IMR-90 (cell line): ENCODE data around the gene MTMR11.

Source experiments
- BHLHE40 ChIP-seq: fragments of 150-350 bp; IDR thresholded peaks from 2 replicates; pipeline ENCODE4 v1.6.1; 2016; ENCODE audit warnings: mild to moderate bottlenecking, low read depth, low read length
- CEBPB ChIP-seq: IDR thresholded peaks from 2 replicates; pipeline ENCODE4 v1.6.1; 2012; ENCODE audit warnings: low read depth, low read length, improper control_type of control experiment
- MAFK ChIP-seq: IDR thresholded peaks from 2 replicates; pipeline ENCODE4 v1.6.1; 2012; ENCODE audit warnings: low read depth, low read length, improper control_type of control experiment
- MXI1 ChIP-seq: IDR thresholded peaks from 2 replicates; pipeline ENCODE4 v1.6.1; 2012; ENCODE audit warnings: low read depth, mild to moderate bottlenecking, low read length, moderate library complexity, borderline replicate concordance
- POLR2A ChIP-seq: IDR thresholded peaks from 2 replicates; pipeline ENCODE4 v1.6.1; 2012; ENCODE audit warnings: mild to moderate bottlenecking, low read depth, low read length
- RAD21 ChIP-seq: IDR thresholded peaks from 2 replicates; pipeline ENCODE4 v1.6.1; 2012; ENCODE audit warnings: low read length, improper control_type of control experiment
- TF ChIP-seq, protein P1 (sequence below): conservative IDR thresholded peaks from 2 replicates; pipeline ENCODE4 v1.5.1; 2012; ENCODE audit warnings: mild to moderate bottlenecking, low read depth, low read length, improper control_type of control experiment
- TF ChIP-seq, protein P2 (sequence below): fragments of 150-350 bp; IDR thresholded peaks from 2 replicates; pipeline ENCODE4 v1.6.1; 2016; ENCODE audit warnings: low read depth, mild to moderate bottlenecking, low read length, moderate library complexity, borderline replicate concordance

DNA sequence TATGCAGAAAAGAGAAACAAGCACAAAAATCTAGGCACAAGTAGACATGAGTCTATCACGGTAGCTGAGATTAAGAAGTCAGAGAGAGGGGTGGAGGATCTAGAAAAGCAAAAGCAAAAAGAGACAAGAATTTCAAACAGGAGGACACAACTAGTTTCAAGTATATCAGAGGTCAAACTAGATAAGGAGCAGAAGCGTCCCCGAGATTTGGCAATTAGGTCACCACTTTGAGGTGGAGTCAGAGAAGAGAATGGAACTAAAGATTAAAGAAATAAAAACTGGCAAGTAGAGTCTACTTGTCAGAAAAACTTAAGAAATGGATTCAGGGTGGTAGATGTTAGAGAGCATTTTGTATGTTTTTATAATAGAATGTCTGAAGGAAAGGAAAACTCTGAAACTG is 11.3 kb downstream of the MTMR11 start:
- TF ChIP-seq, protein P1, sequence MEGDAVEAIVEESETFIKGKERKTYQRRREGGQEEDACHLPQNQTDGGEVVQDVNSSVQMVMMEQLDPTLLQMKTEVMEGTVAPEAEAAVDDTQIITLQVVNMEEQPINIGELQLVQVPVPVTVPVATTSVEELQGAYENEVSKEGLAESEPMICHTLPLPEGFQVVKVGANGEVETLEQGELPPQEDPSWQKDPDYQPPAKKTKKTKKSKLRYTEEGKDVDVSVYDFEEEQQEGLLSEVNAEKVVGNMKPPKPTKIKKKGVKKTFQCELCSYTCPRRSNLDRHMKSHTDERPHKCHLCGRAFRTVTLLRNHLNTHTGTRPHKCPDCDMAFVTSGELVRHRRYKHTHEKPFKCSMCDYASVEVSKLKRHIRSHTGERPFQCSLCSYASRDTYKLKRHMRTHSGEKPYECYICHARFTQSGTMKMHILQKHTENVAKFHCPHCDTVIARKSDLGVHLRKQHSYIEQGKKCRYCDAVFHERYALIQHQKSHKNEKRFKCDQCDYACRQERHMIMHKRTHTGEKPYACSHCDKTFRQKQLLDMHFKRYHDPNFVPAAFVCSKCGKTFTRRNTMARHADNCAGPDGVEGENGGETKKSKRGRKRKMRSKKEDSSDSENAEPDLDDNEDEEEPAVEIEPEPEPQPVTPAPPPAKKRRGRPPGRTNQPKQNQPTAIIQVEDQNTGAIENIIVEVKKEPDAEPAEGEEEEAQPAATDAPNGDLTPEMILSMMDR: no peak
- TF ChIP-seq POLR2A (no peak), MAFK (no peak), RAD21 (no peak), MXI1 (no peak), BHLHE40 (no peak), CEBPB (no peak)
- TF ChIP-seq, protein P2, sequence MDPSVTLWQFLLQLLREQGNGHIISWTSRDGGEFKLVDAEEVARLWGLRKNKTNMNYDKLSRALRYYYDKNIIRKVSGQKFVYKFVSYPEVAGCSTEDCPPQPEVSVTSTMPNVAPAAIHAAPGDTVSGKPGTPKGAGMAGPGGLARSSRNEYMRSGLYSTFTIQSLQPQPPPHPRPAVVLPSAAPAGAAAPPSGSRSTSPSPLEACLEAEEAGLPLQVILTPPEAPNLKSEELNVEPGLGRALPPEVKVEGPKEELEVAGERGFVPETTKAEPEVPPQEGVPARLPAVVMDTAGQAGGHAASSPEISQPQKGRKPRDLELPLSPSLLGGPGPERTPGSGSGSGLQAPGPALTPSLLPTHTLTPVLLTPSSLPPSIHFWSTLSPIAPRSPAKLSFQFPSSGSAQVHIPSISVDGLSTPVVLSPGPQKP: no peak
